Body of pancreas (tissue), 4 donors: ENCODE data around the gene PLA2G4B. TPM values are rescaled to one million over a fixed set of nuclear protein-coding genes. Genes with fewer than 3 reads are reported as not detected.

Experiments used
- ATAC-seq: fragments of 150-250 bp; one replicate; pipeline ENCODE4 v1.9.1; 2016
- DNase-seq, 4 donors: peaks; one replicate each; pipeline ENCODE4 v3.0.0-alpha.2; 2019
- H3K27ac ChIP-seq, 4 donors: fragments of 200-600 bp; sonication (generic); 1 replicate in 3 of 4; 2 replicates in 1 of 4; pipeline versions ENCODE4 v1.5.1 to v1.6.1; 2016 to 2019; ENCODE audit warnings: mild to moderate bottlenecking in 1 of 4, mixed read lengths in 1 of 4, moderate library complexity in 1 of 4
- H3K27me3 ChIP-seq, 2 donors: fragments of 200-600 bp; sonication (generic); one replicate each; pipeline ENCODE4 v1.6.0; 2016; ENCODE audit warnings: mild to moderate bottlenecking in 1 of 2
- H3K36me3 ChIP-seq, 2 donors: fragments of 200-600 bp; sonication (generic); replicated peaks in 1 of 2; 2 replicates each; pipeline ENCODE4 v1.5.1; 2016; ENCODE audit warnings: low read depth in 2 of 2; ENCODE audit not compliant: insufficient read depth in 1 of 2
- H3K4me1 ChIP-seq: fragments of 200-600 bp; sonication (generic); one replicate; pipeline ENCODE4 v1.6.0; 2016
- H3K4me3 ChIP-seq, 2 donors: fragments of 200-600 bp; sonication (generic); 1 replicate in 1 of 2; 2 replicates in 1 of 2; pipeline ENCODE4 v1.5.1; 2016 to 2019
- H3K9me3 ChIP-seq, 3 donors: fragments of 200-600 bp; sonication (generic); 1 replicate in 2 of 3; 2 replicates in 1 of 3; pipeline ENCODE4 v1.5.1; 2016
- POLR2A ChIP-seq, 3 donors: fragments of 450-650 bp; IDR thresholded peaks; one replicate each; pipeline ENCODE4 v1.6.1; 2016; ENCODE audit warnings: antibody characterized with exemption in 3 of 3, mild to moderate bottlenecking in 2 of 3
- WGBS, 2 donors: methylation state at CpG; one replicate each; pipeline ENCODE4 v1.1.5; 2017; 5-methylcytosine and 5-hydroxymethylcytosine counted together
- intact Hi-C: fragments of 100-400 bp; cut with DNase I; formaldehyde crosslinking; loops from one replicate; pipeline ENCODE4 v1.15.1; 2023
- total RNA-seq, 2 donors: library from RNA; depleted of rRNA; stranded (reverse); fragments of >200 nt; gene quantifications; one replicate each; pipeline ENCODE4 v1.1.0, GENCODE V29; 2016
- TF ChIP-seq, protein P1 (sequence below), 7 experiments: fragments of 450-650 bp in 4 of 7; fragments of 200-600 bp in 3 of 7; sonication (generic) in 3 of 7; IDR thresholded peaks; one replicate each; pipeline ENCODE4 v1.5.1; 2016 to 2019; ENCODE audit warnings: antibody characterized with exemption in 7 of 7

PLA2G4B gene
- total RNA-seq, 2 donors from 2014 or later: 17.4 to 18.1 TPM

GRCh38 chr15:41894251-41894790, 55.7 kb downstream of the PLA2G4B start:
- Histone ChIP-seq H3K9me3 (no peaks in the 10 kb centered on the region), H3K4me3 (no peak overlapping the region), H3K27ac (peak overlapping the region in 3 of 4 donors; percentile 48 to 68 (median 55)), H3K4me1 (peaks cover 40% of the 10 kb centered on the region), H3K27me3 (no peaks in the 10 kb centered on the region), H3K36me3 (peaks cover 0 to 3% of the 10 kb centered on the region in 2 donors)
- no peak for ATAC-seq
- intact Hi-C loops: no loop called here
- TF ChIP-seq, protein P1, sequence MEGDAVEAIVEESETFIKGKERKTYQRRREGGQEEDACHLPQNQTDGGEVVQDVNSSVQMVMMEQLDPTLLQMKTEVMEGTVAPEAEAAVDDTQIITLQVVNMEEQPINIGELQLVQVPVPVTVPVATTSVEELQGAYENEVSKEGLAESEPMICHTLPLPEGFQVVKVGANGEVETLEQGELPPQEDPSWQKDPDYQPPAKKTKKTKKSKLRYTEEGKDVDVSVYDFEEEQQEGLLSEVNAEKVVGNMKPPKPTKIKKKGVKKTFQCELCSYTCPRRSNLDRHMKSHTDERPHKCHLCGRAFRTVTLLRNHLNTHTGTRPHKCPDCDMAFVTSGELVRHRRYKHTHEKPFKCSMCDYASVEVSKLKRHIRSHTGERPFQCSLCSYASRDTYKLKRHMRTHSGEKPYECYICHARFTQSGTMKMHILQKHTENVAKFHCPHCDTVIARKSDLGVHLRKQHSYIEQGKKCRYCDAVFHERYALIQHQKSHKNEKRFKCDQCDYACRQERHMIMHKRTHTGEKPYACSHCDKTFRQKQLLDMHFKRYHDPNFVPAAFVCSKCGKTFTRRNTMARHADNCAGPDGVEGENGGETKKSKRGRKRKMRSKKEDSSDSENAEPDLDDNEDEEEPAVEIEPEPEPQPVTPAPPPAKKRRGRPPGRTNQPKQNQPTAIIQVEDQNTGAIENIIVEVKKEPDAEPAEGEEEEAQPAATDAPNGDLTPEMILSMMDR (IDR thresholded peaks at IDR 0.05): no peak
- 53 to 78% methylated on average over 11 to 17 of the region's 17 CpGs for WGBS, 2 donors
- no peak for DNase-seq

GRCh38 chr15:41894791-41895463, 56.3 kb downstream of the PLA2G4B start:
- Histone ChIP-seq H3K36me3 (peaks cover 0 to 4% of the 10 kb centered on the region in 2 donors), H3K27me3 (no peaks in the 10 kb centered on the region), H3K9me3 (no peaks in the 10 kb centered on the region), H3K4me1 (peaks cover 40% of the 10 kb centered on the region), H3K27ac (peak overlapping the region in 3 of 4 donors; percentile 48 to 68 (median 55)), H3K4me3 (no peak overlapping the region)
- DNase-seq (peak; percentile 81 to 91 (median 83)), ATAC-seq (peak; percentile 72)
- intact Hi-C loops: no loop called here
- TF ChIP-seq POLR2A (IDR thresholded peaks at IDR 0.05): peak in 2 of 3 donors; percentile 12 to 35
- TF ChIP-seq, protein P1 (IDR thresholded peaks at IDR 0.05): peak in 1 of 7 experiments; percentile 17
- WGBS, 2 donors: 11 to 34% methylated on average over 10 to 24 of the region's 24 CpGs

- WGBS, 2 donors: 76 to 81% methylated on average over 11 of the region's 11 CpGs
Measured at GRCh38 chr15:41895491-41895890, 56.8 kb downstream of the PLA2G4B start.

DNA sequence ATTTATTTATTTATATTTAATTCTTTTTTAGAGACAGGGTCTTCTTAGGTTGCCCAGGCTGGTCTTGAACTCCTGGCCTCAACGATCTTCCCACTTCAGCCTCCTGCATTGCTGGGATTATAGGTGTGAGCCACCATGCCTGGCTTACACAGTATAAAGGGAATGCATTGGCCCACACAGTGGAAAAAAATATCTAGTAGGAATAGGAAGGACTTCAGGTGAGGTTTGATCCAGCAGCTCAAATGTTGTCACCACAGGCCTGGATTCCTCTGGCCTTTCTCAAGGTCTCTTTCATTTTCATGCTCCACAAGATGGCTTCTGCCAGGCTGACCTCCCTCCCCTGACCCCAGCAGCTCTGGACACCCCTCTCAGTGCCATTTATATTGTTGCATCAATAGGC, 57.3 kb downstream of the PLA2G4B start:
- ATAC-seq (no peak), DNase-seq (no peak)
- 90 to 100% methylated on average over 1 of the region's 1 CpG for WGBS, 2 donors
- Histone ChIP-seq H3K4me1 (peaks cover 40% of the 10 kb centered on the region), H3K27ac (no peak overlapping the region), H3K9me3 (no peaks in the 10 kb centered on the region), H3K27me3 (no peaks in the 10 kb centered on the region), H3K4me3 (no peak overlapping the region), H3K36me3 (peaks cover 0 to 12% of the 10 kb centered on the region in 2 donors)
- intact Hi-C loops: no loop called here
- TF ChIP-seq, protein P1 (IDR thresholded peaks at IDR 0.05): no peak
- no peak for TF ChIP-seq POLR2A (IDR thresholded peaks at IDR 0.05)

More at GRCh38 chr15:41895491-41895890, 56.8 kb downstream of the PLA2G4B start:
- no peak for ATAC-seq
- H3K4me1 ChIP-seq: peaks cover 40% of the 10 kb centered on the region
- H3K27ac ChIP-seq: peak overlapping the region in 3 of 4 donors; percentile 48 to 68 (median 55)
- TF ChIP-seq, protein P1 (IDR thresholded peaks at IDR 0.05): no peak
- TF ChIP-seq POLR2A (IDR thresholded peaks at IDR 0.05): no peak
- H3K9me3 ChIP-seq: no peaks in the 10 kb centered on the region
- peaks cover 0 to 8% of the 10 kb centered on the region in 2 donors for H3K36me3 ChIP-seq
- no peak overlapping the region for H3K4me3 ChIP-seq
- intact Hi-C loops: no loop called here
- H3K27me3 ChIP-seq: no peaks in the 10 kb centered on the region
- no peak for DNase-seq
